HG03457 (cell line): ENCODE results near the gene PHOSPHO2.
"Not testable (repeated sequence)": the region's sequence is repeated elsewhere in the genome, so short reads cannot be mapped to it uniquely, and the experiment has no call there.

Source experiments
- ATAC-seq: cut with Tn5 transposase; IDR thresholded peaks from one replicate; pipeline ENCODE4 v1.9.1; 2021; ENCODE audit warnings: moderate number of reproducible peaks; ENCODE audit not compliant: unreplicated experiment

PHOSPHO2 gene

GRCh38 chr2:169683425-169684134 is 10.7 kb upstream of the PHOSPHO2 start:
- no peak for ATAC-seq

- ATAC-seq, result no peak
Measured at GRCh38 chr2:169684135-169684565, 10.1 kb upstream of the PHOSPHO2 start.

- ATAC-seq, result not testable (repeated sequence)
Measured at GRCh38 chr2:169684712-169685111, 9.6 kb upstream of the PHOSPHO2 start.

GRCh38 chr2:169686825-169687224 is 7.4 kb upstream of the PHOSPHO2 start:
- ATAC-seq, result not testable (repeated sequence)

GRCh38 chr2:169687943-169688342 is 6.3 kb upstream of the PHOSPHO2 start:
- not testable (repeated sequence) for ATAC-seq

GRCh38 chr2:169690958-169691357 is 3.3 kb upstream of the PHOSPHO2 start:
- no peak for ATAC-seq

GRCh38 chr2:169692718-169693117 is 1.6 kb upstream of the PHOSPHO2 start:
- no peak for ATAC-seq

GRCh38 chr2:169693360-169693759 is 909 bp upstream of the PHOSPHO2 start:
- ATAC-seq, result no peak

- no peak for ATAC-seq
Measured at GRCh38 chr2:169694894-169695260, 608 bp downstream of the PHOSPHO2 start.

GRCh38 chr2:169696381-169696780 is 2.1 kb downstream of the PHOSPHO2 start:
- no peak for ATAC-seq

GRCh38 chr2:169699173-169699572 is 4.9 kb downstream of the PHOSPHO2 start:
- ATAC-seq, result not testable (repeated sequence)

GRCh38 chr2:169702996-169703395 is 8.7 kb downstream of the PHOSPHO2 start:
- ATAC-seq, result no peak

GRCh38 chr2:169704160-169704708 is 10.0 kb downstream of the PHOSPHO2 start:
- ATAC-seq, result no peak

GRCh38 chr2:169705927-169706326 is 11.7 kb downstream of the PHOSPHO2 start:
- ATAC-seq, result no peak

- no peak for ATAC-seq
Measured at GRCh38 chr2:169707626-169708025, 13.4 kb downstream of the PHOSPHO2 start.

- ATAC-seq, result no peak
Measured at GRCh38 chr2:169709331-169709730, 15.1 kb downstream of the PHOSPHO2 start.

- ATAC-seq, result no peak
Measured at GRCh38 chr2:169709981-169710380, 15.7 kb downstream of the PHOSPHO2 start.

- no peak for ATAC-seq
Measured at GRCh38 chr2:169711751-169712509, 17.7 kb downstream of the PHOSPHO2 start.

- ATAC-seq, result no peak
Measured at GRCh38 chr2:169712791-169713227, 18.5 kb downstream of the PHOSPHO2 start.

- no peak for ATAC-seq
Measured at GRCh38 chr2:169713331-169713730, 19.1 kb downstream of the PHOSPHO2 start.

- no peak for ATAC-seq
Measured at GRCh38 chr2:169714699-169715098, 20.4 kb downstream of the PHOSPHO2 start.
